SU-DHL-6 (cell line): Measurements from ENCODE around the gene MAGED4.
"Not testable (repeated sequence)": the region's sequence is repeated elsewhere in the genome, so short reads cannot be mapped to it uniquely, and the experiment has no call there.

Experiments
- H2AFZ ChIP-seq: fragments of 200-600 bp; sonication (generic); 2 replicates; pipeline ENCODE4 v1.6.1; 2014; ENCODE audit warnings: low read depth, mild to moderate bottlenecking, moderate library complexity, mixed read lengths, antibody characterized with exemption, low read length; ENCODE audit not compliant: severe bottlenecking
- H3F3A ChIP-seq: fragments of 200-600 bp; shearing (Covaris generic); 2 replicates; pipeline ENCODE4 v1.6.0; 2016; ENCODE audit warnings: antibody characterized with exemption, mild to moderate bottlenecking; ENCODE audit not compliant: insufficient read depth
- H3K27ac ChIP-seq: fragments of 200-600 bp; sonication (generic); 2 replicates; pipeline ENCODE4 v1.5.1; 2016; ENCODE audit warnings: low read depth, mild to moderate bottlenecking, low read length, moderate library complexity, mixed read lengths
- H3K27me3 ChIP-seq: fragments of 200-600 bp; sonication (generic), shearing (Covaris generic); 2 replicates; pipeline ENCODE4 v1.6.0; 2014; ENCODE audit warnings: mild to moderate bottlenecking, low read length
- H3K36me3 ChIP-seq: fragments of 200-600 bp; sonication (generic); 2 replicates; pipeline ENCODE4 v1.6.1; 2014; ENCODE audit warnings: mild to moderate bottlenecking, low read length, mixed read lengths
- H3K4me2 ChIP-seq: fragments of 300-600, 200-600 bp; shearing (Covaris generic), sonication (generic); 2 replicates; pipeline ENCODE4 v1.6.0; 2014; ENCODE audit warnings: low read length, low read depth, mild to moderate bottlenecking; ENCODE audit not compliant: poor library complexity, severe bottlenecking
- H3K4me3 ChIP-seq: fragments of 200-600 bp; sonication (generic); 2 replicates; pipeline ENCODE4 v1.5.1; 2014; ENCODE audit warnings: antibody characterized with exemption, low read length, mild to moderate bottlenecking, mixed read lengths; ENCODE audit not compliant: insufficient read depth, poor library complexity, severe bottlenecking
- H3K79me2 ChIP-seq: fragments of 200-600 bp; sonication (generic); 2 replicates; pipeline ENCODE4 v1.6.1; 2014; ENCODE audit warnings: mild to moderate bottlenecking, low read length, moderate library complexity; ENCODE audit not compliant: insufficient read depth
- H3K9ac ChIP-seq: fragments of 200-600 bp; sonication (generic); 2 replicates; pipeline ENCODE4 v1.7.0; 2014; ENCODE audit warnings: mild to moderate bottlenecking, low read length
- H3K9me2 ChIP-seq: fragments of 200-600 bp; sonication (generic); replicated peaks from 2 replicates; pipeline ENCODE4 v1.6.1; 2014; ENCODE audit warnings: low read length; ENCODE audit not compliant: insufficient read depth
- H3K9me3 ChIP-seq: fragments of 200-600 bp; sonication (generic); 2 replicates; pipeline ENCODE4 v1.6.1; 2014; ENCODE audit warnings: low read length, mixed read lengths; ENCODE audit not compliant: insufficient read depth
- H4K20me1 ChIP-seq: fragments of 200-600 bp; sonication (generic); 2 replicates; pipeline ENCODE4 v1.6.1; 2014; ENCODE audit warnings: low read depth, mild to moderate bottlenecking, antibody characterized with exemption, low read length, moderate library complexity, mixed read lengths
- EZH2phosphoT487 ChIP-seq: fragments of 200-600 bp; sonication (generic), shearing (Covaris generic); conservative IDR thresholded peaks from 2 replicates; pipeline ENCODE4 v1.6.1; 2018; ENCODE audit warnings: mild to moderate bottlenecking, antibody characterized with exemption, low read length, moderate library complexity, mixed read lengths
- TF ChIP-seq, protein P1 (sequence below): fragments of 200-600 bp; sonication (generic); IDR thresholded peaks from one replicate; pipeline ENCODE4 v1.5.1; 2017; ENCODE audit warnings: antibody characterized with exemption, mild to moderate bottlenecking, low read length, moderate library complexity; ENCODE audit not compliant: insufficient read depth, poor library complexity, severe bottlenecking

MAGED4 gene, protein sequence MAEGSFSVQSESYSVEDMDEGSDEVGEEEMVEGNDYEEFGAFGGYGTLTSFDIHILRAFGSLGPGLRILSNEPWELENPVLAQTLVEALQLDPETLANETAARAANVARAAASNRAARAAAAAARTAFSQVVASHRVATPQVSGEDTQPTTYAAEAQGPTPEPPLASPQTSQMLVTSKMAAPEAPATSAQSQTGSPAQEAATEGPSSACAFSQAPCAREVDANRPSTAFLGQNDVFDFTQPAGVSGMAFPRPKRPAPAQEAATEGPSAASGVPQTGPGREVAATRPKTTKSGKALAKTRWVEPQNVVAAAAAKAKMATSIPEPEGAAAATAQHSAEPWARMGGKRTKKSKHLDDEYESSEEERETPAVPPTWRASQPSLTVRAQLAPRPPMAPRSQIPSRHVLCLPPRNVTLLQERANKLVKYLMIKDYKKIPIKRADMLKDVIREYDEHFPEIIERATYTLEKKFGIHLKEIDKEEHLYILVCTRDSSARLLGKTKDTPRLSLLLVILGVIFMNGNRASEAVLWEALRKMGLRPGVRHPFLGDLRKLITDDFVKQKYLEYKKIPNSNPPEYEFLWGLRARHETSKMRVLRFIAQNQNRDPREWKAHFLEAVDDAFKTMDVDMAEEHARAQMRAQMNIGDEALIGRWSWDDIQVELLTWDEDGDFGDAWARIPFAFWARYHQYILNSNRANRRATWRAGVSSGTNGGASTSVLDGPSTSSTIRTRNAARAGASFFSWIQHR

GRCh38 chrX:52184440-52185077 lies at the start of gene MAGED4:
Gene MAGED4, plus strand, starts transcription at chrX:52184888. Its CDS starts 1,035 bp downstream, at chrX:52185923.
- H3K4me3 ChIP-seq, H4K20me1 ChIP-seq, H3K9me2 ChIP-seq, H3K9ac ChIP-seq, H3K27me3 ChIP-seq, H3K4me2 ChIP-seq, H3K36me3 ChIP-seq, H3K9me3 ChIP-seq, H3F3A ChIP-seq, H2AFZ ChIP-seq, H3K27ac ChIP-seq, H3K79me2 ChIP-seq: not testable (repeated sequence)

DNA sequence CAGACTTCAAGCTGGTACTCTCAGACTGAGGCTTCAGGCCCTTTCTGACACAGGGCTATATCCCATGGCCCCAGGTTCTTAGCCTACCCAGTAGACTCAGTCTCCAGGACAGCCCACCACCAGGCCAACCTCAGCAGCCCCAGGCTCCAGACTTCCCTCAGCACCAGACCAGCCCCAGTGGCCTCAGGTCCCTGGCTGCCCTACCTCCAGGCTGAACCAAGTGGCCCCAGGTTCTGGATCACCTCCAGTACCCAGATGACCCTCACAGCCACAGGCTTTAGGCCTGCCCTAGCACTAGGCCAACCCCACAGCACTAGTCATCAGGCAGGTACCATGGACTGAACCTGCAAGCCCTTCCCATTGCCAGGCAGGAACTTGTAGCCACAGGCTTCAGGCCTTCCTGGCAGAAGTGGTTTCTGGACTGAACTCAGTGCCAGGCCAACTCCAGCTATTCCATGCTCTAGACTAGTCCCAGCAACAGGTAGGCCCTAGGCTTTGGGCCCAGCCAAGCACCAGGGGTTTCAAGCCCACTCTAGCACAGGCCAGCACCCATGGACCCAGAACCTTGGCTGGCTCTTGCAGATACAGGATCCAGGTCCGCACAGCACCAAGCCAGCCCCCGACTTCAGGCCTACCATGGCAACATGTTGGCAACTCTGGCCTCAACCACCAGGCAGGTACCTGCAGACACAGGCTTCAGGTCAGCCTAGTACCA lies 45.7 kb upstream of the MAGED4 start:
- H3K4me2 ChIP-seq, result no peak overlapping the region
- no peak overlapping the region for H3K27ac ChIP-seq
- H2AFZ ChIP-seq, result no peak overlapping the region
- TF ChIP-seq EZH2phosphoT487, result no peak
- TF ChIP-seq, protein P1, sequence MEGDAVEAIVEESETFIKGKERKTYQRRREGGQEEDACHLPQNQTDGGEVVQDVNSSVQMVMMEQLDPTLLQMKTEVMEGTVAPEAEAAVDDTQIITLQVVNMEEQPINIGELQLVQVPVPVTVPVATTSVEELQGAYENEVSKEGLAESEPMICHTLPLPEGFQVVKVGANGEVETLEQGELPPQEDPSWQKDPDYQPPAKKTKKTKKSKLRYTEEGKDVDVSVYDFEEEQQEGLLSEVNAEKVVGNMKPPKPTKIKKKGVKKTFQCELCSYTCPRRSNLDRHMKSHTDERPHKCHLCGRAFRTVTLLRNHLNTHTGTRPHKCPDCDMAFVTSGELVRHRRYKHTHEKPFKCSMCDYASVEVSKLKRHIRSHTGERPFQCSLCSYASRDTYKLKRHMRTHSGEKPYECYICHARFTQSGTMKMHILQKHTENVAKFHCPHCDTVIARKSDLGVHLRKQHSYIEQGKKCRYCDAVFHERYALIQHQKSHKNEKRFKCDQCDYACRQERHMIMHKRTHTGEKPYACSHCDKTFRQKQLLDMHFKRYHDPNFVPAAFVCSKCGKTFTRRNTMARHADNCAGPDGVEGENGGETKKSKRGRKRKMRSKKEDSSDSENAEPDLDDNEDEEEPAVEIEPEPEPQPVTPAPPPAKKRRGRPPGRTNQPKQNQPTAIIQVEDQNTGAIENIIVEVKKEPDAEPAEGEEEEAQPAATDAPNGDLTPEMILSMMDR, result no peak
- H3K9me2 ChIP-seq, result no peaks in the 10 kb centered on the region
- no peaks in the 10 kb centered on the region for H3F3A ChIP-seq
- no peaks in the 10 kb centered on the region for H4K20me1 ChIP-seq
- H3K36me3 ChIP-seq, result no peaks in the 10 kb centered on the region
- H3K79me2 ChIP-seq, result no peaks in the 10 kb centered on the region
- H3K9ac ChIP-seq, result no peak overlapping the region
- H3K27me3 ChIP-seq, result no peaks in the 10 kb centered on the region
- no peak overlapping the region for H3K4me3 ChIP-seq
- H3K9me3 ChIP-seq, result no peaks in the 10 kb centered on the region

GRCh38 chrX:52139545-52139895 lies 45.2 kb upstream of the MAGED4 start:
- Histone ChIP-seq H3K9ac (no peak overlapping the region), H3K27me3 (no peaks in the 10 kb centered on the region), H3F3A (no peaks in the 10 kb centered on the region), H3K9me3 (no peaks in the 10 kb centered on the region), H3K27ac (no peak overlapping the region), H3K4me2 (no peak overlapping the region), H2AFZ (no peak overlapping the region), H3K9me2 (no peaks in the 10 kb centered on the region), H3K79me2 (no peaks in the 10 kb centered on the region), H4K20me1 (no peaks in the 10 kb centered on the region), H3K4me3 (no peak overlapping the region), H3K36me3 (no peaks in the 10 kb centered on the region)
- TF ChIP-seq EZH2phosphoT487, result no peak
- TF ChIP-seq, protein P1, result no peak
